ENCODE data around the gene ZNF407.

DNA sequence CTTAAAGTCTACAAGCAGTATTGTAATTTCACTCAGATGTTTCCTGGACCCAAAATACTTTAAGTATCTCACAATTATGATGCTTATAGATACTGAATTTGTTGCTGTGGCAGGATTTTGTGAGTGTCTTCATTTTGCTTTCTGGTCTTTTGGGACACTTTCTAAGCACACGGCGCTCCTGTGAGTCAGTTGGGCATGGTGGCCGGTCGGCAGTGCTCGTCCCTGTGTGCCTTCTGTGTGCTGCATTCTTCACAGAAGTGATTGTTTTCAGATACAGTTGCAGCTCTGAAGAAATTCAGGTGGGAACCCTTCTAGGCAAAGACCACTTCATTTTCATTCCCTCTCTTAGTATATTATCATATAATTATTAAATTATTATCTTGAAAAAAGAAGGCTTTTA lies 273.3 kb downstream of the ZNF407 start:
- TF ChIP-seq, protein P1, sequence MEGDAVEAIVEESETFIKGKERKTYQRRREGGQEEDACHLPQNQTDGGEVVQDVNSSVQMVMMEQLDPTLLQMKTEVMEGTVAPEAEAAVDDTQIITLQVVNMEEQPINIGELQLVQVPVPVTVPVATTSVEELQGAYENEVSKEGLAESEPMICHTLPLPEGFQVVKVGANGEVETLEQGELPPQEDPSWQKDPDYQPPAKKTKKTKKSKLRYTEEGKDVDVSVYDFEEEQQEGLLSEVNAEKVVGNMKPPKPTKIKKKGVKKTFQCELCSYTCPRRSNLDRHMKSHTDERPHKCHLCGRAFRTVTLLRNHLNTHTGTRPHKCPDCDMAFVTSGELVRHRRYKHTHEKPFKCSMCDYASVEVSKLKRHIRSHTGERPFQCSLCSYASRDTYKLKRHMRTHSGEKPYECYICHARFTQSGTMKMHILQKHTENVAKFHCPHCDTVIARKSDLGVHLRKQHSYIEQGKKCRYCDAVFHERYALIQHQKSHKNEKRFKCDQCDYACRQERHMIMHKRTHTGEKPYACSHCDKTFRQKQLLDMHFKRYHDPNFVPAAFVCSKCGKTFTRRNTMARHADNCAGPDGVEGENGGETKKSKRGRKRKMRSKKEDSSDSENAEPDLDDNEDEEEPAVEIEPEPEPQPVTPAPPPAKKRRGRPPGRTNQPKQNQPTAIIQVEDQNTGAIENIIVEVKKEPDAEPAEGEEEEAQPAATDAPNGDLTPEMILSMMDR (IDR thresholded peaks at IDR 0.05; ENCODE audit: insufficient read depth, low read length, poor library complexity, severe bottlenecking): no peak
- TF ChIP-seq EZH2phosphoT487 (conservative IDR thresholded peaks at IDR 0.05; ENCODE audit: low read length): no peak
